Body of pancreas (tissue), 4 donors: ENCODE results near the gene ARHGEF35.
"Not testable (repeated sequence)": the region's sequence is repeated elsewhere in the genome, so short reads cannot be mapped to it uniquely, and the experiment has no call there.

Source experiments
- CTCF ChIP-seq, 7 experiments: fragments of 450-650 bp in 4 of 7; fragments of 200-600 bp in 3 of 7; sonication (generic) in 3 of 7; IDR thresholded peaks; one replicate each; pipeline ENCODE4 v1.5.1; 2016 to 2019; ENCODE audit warnings: antibody characterized with exemption in 7 of 7
- POLR2A ChIP-seq, 3 donors: fragments of 450-650 bp; IDR thresholded peaks; one replicate each; pipeline ENCODE4 v1.6.1; 2016; ENCODE audit warnings: antibody characterized with exemption in 3 of 3, mild to moderate bottlenecking in 2 of 3

- TF ChIP-seq POLR2A, CTCF (IDR thresholded peaks at IDR 0.05): not testable (repeated sequence)
Measured at GRCh38 chr7:144226866-144227265, 31.2 kb upstream of the ARHGEF35 start.
